Measurements from ENCODE around the gene CEP95.

CEP95 gene

GRCh38 chr17:64520359-64520758 lies 13.6 kb downstream of the CEP95 start:
- DNase-seq (ENCODE audit: low read depth): no peak

GRCh38 chr17:64527914-64528313 lies 21.1 kb downstream of the CEP95 start:
- DNase-seq (ENCODE audit: low read depth): no peak

- DNase-seq (ENCODE audit: low read depth): no peak
Measured at GRCh38 chr17:64529221-64529620, 22.4 kb downstream of the CEP95 start.

GRCh38 chr17:64531955-64532371 lies 25.2 kb downstream of the CEP95 start:
- DNase-seq (ENCODE audit: low read depth): no peak

GRCh38 chr17:64532409-64532808 lies 25.6 kb downstream of the CEP95 start:
- no peak for DNase-seq (ENCODE audit: low read depth)

- DNase-seq (ENCODE audit: low read depth): no peak
Measured at GRCh38 chr17:64533784-64534183, 27.0 kb downstream of the CEP95 start.

GRCh38 chr17:64534187-64534586 lies 27.4 kb downstream of the CEP95 start:
- DNase-seq (ENCODE audit: low read depth): no peak

- no peak for DNase-seq (ENCODE audit: low read depth)
Measured at GRCh38 chr17:64535357-64535756, 28.6 kb downstream of the CEP95 start.

- DNase-seq (ENCODE audit: low read depth): no peak
Measured at GRCh38 chr17:64536913-64537312, 30.1 kb downstream of the CEP95 start.

GRCh38 chr17:64537488-64537887 lies 30.7 kb downstream of the CEP95 start:
- no peak for DNase-seq (ENCODE audit: low read depth)

GRCh38 chr17:64538508-64539130 lies 31.8 kb downstream of the CEP95 start:
- no peak for DNase-seq (ENCODE audit: low read depth)

GRCh38 chr17:64540118-64540776 lies 33.5 kb downstream of the CEP95 start:
- DNase-seq (ENCODE audit: low read depth): no peak

- DNase-seq (ENCODE audit: low read depth): no peak
Measured at GRCh38 chr17:64544742-64545141, 38.0 kb downstream of the CEP95 start.

GRCh38 chr17:64546716-64547115 lies 39.9 kb downstream of the CEP95 start:
- no peak for DNase-seq (ENCODE audit: low read depth)

GRCh38 chr17:64547319-64547718 lies 40.5 kb downstream of the CEP95 start:
- DNase-seq (ENCODE audit: low read depth): no peak

GRCh38 chr17:64551461-64551860 lies 44.7 kb downstream of the CEP95 start:
- DNase-seq (ENCODE audit: low read depth): no peak

- no peak for DNase-seq (ENCODE audit: low read depth)
Measured at GRCh38 chr17:64554028-64554637, 47.4 kb downstream of the CEP95 start.

GRCh38 chr17:64555281-64555680 lies 48.5 kb downstream of the CEP95 start:
- no peak for DNase-seq (ENCODE audit: low read depth)

- no peak for DNase-seq (ENCODE audit: low read depth)
Measured at GRCh38 chr17:64564098-64564497, 57.3 kb downstream of the CEP95 start.

GRCh38 chr17:64565563-64565962 lies 58.8 kb downstream of the CEP95 start:
- no peak for DNase-seq (ENCODE audit: low read depth)

GRCh38 chr17:64571746-64572145 lies 65.0 kb downstream of the CEP95 start:
- no peak for DNase-seq (ENCODE audit: low read depth)

- peak; percentile 2 for DNase-seq (ENCODE audit: low read depth)
Measured at GRCh38 chr17:64572682-64573154, 65.9 kb downstream of the CEP95 start.

GRCh38 chr17:64573214-64573613 lies 66.4 kb downstream of the CEP95 start:
- DNase-seq (ENCODE audit: low read depth): no peak

Measured in HS-27A (cell line).